Hepatocyte (in vitro differentiated cells): ENCODE results near the gene ERCC1.

Source experiments
- CTCF ChIP-seq: fragments of 200-600 bp; sonication (generic); IDR thresholded peaks from 2 replicates; pipeline ENCODE4 v1.5.1; 2016; ENCODE audit warnings: antibody characterized with exemption, mild to moderate bottlenecking; ENCODE audit not compliant: poor library complexity
- EZH2phosphoT487 ChIP-seq: fragments of 200-600 bp; sonication (generic); IDR thresholded peaks from one replicate; pipeline ENCODE4 v1.6.1; 2018; ENCODE audit warnings: antibody characterized with exemption, mild to moderate bottlenecking, low read depth, moderate library complexity; ENCODE audit not compliant: unreplicated experiment, severe bottlenecking

GRCh38 chr19:45440873-45441654 is 17.3 kb upstream of the ERCC1 start:
- TF ChIP-seq CTCF (no peak), EZH2phosphoT487 (no peak)
